Effector memory CD8-positive, alpha-beta T cell (primary cell): ENCODE results near the gene USH2A.
"Not testable (repeated sequence)": the region's sequence is repeated elsewhere in the genome, so short reads cannot be mapped to it uniquely, and the experiment has no call there.

Experiments
- ATAC-seq: fragments of 150-1000 bp; cut with Tn5 transposase; replicated peaks from 2 replicates; pipeline ENCODE4 v1.10.0; 2021; ENCODE audit warnings: mild to moderate bottlenecking, moderate library complexity
- DNase-seq, 3 experiments: peaks; one replicate each; pipeline ENCODE4 v3.0.0; 2021
- H3K27ac Mint-ChIP-seq, 2 donors: one replicate each; pipeline ENCODE4 v1.8.0; 2022; ENCODE audit warnings: mild to moderate bottlenecking in 2 of 2, mixed read lengths in 2 of 2, moderate library complexity in 2 of 2
- H3K27me3 Mint-ChIP-seq, 2 donors: one replicate each; pipeline ENCODE4 v1.8.0; 2022; ENCODE audit warnings: mixed read lengths in 2 of 2
- H3K36me3 Mint-ChIP-seq: one replicate; pipeline ENCODE4 v1.8.0; 2022; ENCODE audit warnings: mild to moderate bottlenecking, moderate library complexity, mixed read lengths; ENCODE audit not compliant: insufficient read depth
- H3K4me1 Mint-ChIP-seq, 2 donors: one replicate each; pipeline ENCODE4 v1.8.0; 2022; ENCODE audit warnings: low read depth in 2 of 2, mixed read lengths in 2 of 2
- H3K4me3 Mint-ChIP-seq, 2 donors: one replicate each; pipeline ENCODE4 v1.8.0; 2022; ENCODE audit warnings: mild to moderate bottlenecking in 2 of 2, mixed read lengths in 2 of 2, moderate library complexity in 2 of 2
- H3K9me3 Mint-ChIP-seq, 2 donors: one replicate each; pipeline ENCODE4 v1.8.0; 2022; ENCODE audit warnings: mixed read lengths in 2 of 2

The USH2A gene

GRCh38 chr1:216154063-216154462 is 269.2 kb downstream of the USH2A start:
- no peak overlapping the region for H3K4me3 Mint-ChIP-seq
- H3K4me1 Mint-ChIP-seq: no peaks in the 10 kb centered on the region
- H3K36me3 Mint-ChIP-seq: no peaks in the 10 kb centered on the region
- no peak overlapping the region for H3K27ac Mint-ChIP-seq
- H3K9me3 Mint-ChIP-seq: peaks cover 7 to 37% of the 10 kb centered on the region in 2 donors
- ATAC-seq (no peak), DNase-seq (no peak)
- H3K27me3 Mint-ChIP-seq: no peaks in the 10 kb centered on the region

DNA sequence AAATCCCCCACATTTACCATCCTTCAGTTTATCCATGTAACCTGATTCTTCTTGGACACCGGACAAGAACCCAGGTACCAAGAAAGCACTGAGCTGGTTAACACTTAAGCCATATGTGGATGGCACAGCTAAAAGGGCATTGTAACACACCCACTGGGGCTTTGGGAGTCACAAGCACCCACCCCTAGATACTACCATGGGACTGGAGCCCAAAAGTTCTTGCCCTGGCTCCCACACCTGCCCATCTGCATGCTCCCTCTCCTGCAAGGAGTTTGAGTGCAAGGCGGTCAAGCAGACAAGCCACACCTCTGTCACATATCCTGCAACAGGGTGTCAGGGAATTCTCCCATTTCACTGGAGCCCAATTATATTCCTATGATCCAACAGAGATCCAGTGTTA is 270.1 kb downstream of the USH2A start:
- Mint-ChIP-seq H3K36me3 (no peaks in the 10 kb centered on the region), H3K4me3 (no peak overlapping the region), H3K4me1 (no peaks in the 10 kb centered on the region), H3K27ac (no peak overlapping the region), H3K27me3 (no peaks in the 10 kb centered on the region), H3K9me3 (peaks cover 15 to 47% of the 10 kb centered on the region in 2 donors)
- DNase-seq: no peak
- no peak for ATAC-seq

- not testable (repeated sequence) for H3K27ac Mint-ChIP-seq, DNase-seq, H3K27me3 Mint-ChIP-seq, H3K4me3 Mint-ChIP-seq, ATAC-seq, H3K4me1 Mint-ChIP-seq, H3K36me3 Mint-ChIP-seq
- H3K9me3 Mint-ChIP-seq: peaks cover 26 to 54% of the 10 kb centered on the region in 2 donors
Observed at GRCh38 chr1:216145451-216146018, 277.7 kb downstream of the USH2A start.

GRCh38 chr1:216144661-216145450 is 278.4 kb downstream of the USH2A start:
- H3K36me3 Mint-ChIP-seq: no peaks in the 10 kb centered on the region
- DNase-seq (no peak), ATAC-seq (no peak)
- H3K4me1 Mint-ChIP-seq: no peaks in the 10 kb centered on the region
- no peak overlapping the region for H3K4me3 Mint-ChIP-seq
- no peak overlapping the region for H3K27ac Mint-ChIP-seq
- peaks cover 23 to 47% of the 10 kb centered on the region in 2 donors for H3K9me3 Mint-ChIP-seq
- no peaks in the 10 kb centered on the region for H3K27me3 Mint-ChIP-seq

- peaks cover 17 to 31% of the 10 kb centered on the region in 2 donors for H3K9me3 Mint-ChIP-seq
Observed at GRCh38 chr1:216142921-216143320, 280.3 kb downstream of the USH2A start.

DNA sequence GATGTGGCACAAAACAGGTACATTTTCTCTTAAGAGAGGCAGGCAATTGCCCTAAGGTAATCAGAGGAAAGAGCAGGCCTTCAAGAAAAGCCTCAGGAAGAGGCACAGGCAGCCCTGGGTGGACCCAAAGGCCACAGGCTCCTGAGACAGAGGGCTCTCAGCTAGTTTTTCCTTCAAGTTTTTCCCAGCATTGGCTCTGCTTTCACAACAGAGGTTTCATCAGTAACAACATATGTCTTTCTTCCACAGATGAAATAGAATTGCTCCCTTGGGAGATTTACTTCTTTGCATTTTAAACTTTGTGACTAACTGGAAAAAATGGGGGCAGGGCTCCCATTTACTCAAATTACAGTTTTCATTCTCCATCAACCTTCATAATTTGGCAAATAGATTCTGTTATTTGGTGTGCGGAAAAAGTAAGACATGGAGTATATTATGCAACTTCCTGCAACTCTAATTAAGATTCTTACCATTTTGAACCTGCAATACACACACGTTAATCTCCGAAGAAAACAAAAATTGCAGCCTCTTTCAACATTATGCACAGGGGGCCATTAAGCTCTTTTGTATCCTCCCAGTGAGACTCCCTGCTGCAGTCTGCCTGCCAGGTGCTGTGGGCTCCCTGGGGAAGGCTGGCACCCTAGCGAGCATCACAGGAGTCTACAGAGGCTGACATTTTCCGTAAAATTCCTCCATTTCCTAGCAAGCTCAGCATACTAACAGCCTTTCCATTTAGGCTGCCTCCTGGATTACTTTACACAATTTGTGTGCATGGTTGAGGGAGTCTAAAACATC is 282.3 kb downstream of the USH2A start:
- H3K27ac Mint-ChIP-seq: no peak overlapping the region
- no peaks in the 10 kb centered on the region for H3K4me1 Mint-ChIP-seq
- H3K27me3 Mint-ChIP-seq: no peaks in the 10 kb centered on the region
- no peak overlapping the region for H3K4me3 Mint-ChIP-seq
- DNase-seq (no peak), ATAC-seq (no peak)
- peaks cover 12 to 30% of the 10 kb centered on the region in 2 donors for H3K9me3 Mint-ChIP-seq
- H3K36me3 Mint-ChIP-seq: no peaks in the 10 kb centered on the region

More at GRCh38 chr1:216142921-216143320, 280.3 kb downstream of the USH2A start:
- no peaks in the 10 kb centered on the region for H3K27me3 Mint-ChIP-seq
- H3K4me3 Mint-ChIP-seq: no peak overlapping the region
- ATAC-seq (no peak), DNase-seq (no peak)
- H3K4me1 Mint-ChIP-seq: no peaks in the 10 kb centered on the region
- H3K27ac Mint-ChIP-seq: no peak overlapping the region
- no peaks in the 10 kb centered on the region for H3K36me3 Mint-ChIP-seq

DNA sequence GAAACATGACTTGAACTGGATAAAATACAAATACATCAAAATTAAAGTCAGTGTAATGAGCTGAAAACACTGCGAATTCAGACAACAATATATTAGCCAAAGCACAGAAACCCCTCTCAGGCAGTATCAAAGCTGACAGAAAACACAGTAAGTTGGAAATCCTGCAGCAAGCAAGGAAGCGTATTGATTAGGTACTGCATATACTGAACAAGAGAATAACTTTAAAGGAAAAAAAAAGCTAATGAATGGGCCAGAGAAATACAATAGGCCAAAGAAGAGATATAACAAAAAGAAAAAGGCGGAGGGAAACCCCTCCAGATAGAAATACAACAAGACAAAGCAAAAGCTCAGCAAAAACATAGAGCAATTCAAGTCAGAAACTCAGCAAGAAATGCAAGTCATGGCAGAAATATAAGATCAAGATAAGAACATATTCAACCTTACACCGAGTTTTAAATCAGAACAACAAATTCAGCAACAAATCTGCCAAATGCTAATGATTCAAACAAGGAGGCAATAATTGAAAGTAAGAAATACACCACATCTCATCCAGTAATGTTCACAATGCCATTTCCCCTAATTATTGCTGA is 299.0 kb downstream of the USH2A start:
- H3K27me3 Mint-ChIP-seq: no peaks in the 10 kb centered on the region
- H3K4me3 Mint-ChIP-seq: no peak overlapping the region
- H3K4me1 Mint-ChIP-seq: no peaks in the 10 kb centered on the region
- no peak overlapping the region for H3K27ac Mint-ChIP-seq
- no peaks in the 10 kb centered on the region for H3K36me3 Mint-ChIP-seq
- DNase-seq (no peak), ATAC-seq (no peak)
- peaks cover 3 to 25% of the 10 kb centered on the region in 2 donors for H3K9me3 Mint-ChIP-seq

DNA sequence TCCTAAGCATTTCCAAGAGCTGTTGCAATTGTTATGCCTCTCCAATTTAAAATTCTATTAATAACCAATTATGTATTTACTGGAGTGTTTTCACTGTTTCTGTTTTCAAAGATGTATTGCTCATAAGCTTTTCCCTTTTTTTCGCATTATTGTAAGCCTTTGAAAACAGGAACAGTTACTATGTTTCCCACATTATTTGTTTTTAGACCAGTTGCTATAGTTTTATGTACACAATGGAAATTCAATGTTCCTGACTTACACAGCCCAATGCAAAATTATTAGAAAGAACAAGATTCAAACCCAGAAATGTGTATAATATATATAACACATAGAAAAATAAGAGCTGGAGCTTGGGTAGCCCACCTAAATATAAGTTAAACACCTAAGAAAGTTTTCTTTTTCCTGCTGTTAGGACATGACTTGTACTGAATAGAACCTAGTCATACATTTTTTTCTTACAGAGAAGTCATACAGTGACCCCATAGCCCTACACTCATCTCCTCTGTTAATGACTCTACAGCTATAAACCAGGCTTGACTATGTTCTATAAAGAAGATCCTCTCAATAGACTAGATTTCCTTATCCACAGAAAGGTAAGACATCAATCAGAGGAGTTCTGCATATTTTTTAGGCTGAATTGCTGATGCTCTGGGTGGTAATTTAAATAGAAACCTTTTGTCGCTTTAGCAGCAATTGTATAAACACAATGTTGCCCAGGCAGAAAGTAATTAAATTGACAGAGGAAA is 299.6 kb downstream of the USH2A start:
- no peak overlapping the region for H3K27ac Mint-ChIP-seq
- H3K4me3 Mint-ChIP-seq: no peak overlapping the region
- DNase-seq: no peak
- H3K27me3 Mint-ChIP-seq: no peaks in the 10 kb centered on the region
- ATAC-seq: no peak
- H3K4me1 Mint-ChIP-seq: no peaks in the 10 kb centered on the region
- H3K9me3 Mint-ChIP-seq: peaks cover 4 to 20% of the 10 kb centered on the region in 2 donors
- H3K36me3 Mint-ChIP-seq: no peaks in the 10 kb centered on the region

GRCh38 chr1:216119600-216119999 is 303.6 kb downstream of the USH2A start:
- peaks cover 4 to 11% of the 10 kb centered on the region in 2 donors for H3K9me3 Mint-ChIP-seq
- H3K36me3 Mint-ChIP-seq: no peaks in the 10 kb centered on the region
- DNase-seq: no peak
- H3K27me3 Mint-ChIP-seq: no peaks in the 10 kb centered on the region
- H3K27ac Mint-ChIP-seq: no peak overlapping the region
- no peak overlapping the region for H3K4me3 Mint-ChIP-seq
- H3K4me1 Mint-ChIP-seq: no peaks in the 10 kb centered on the region
- no peak for ATAC-seq

- DNase-seq (no peak), ATAC-seq (no peak)
- Mint-ChIP-seq H3K4me1 (no peaks in the 10 kb centered on the region), H3K27ac (no peak overlapping the region), H3K27me3 (no peaks in the 10 kb centered on the region), H3K9me3 (peaks cover 0 to 7% of the 10 kb centered on the region in 2 donors), H3K4me3 (no peak overlapping the region), H3K36me3 (no peaks in the 10 kb centered on the region)
Observed at GRCh38 chr1:216114180-216114579, 309.1 kb downstream of the USH2A start.

- Mint-ChIP-seq H3K36me3 (no peaks in the 10 kb centered on the region), H3K4me1 (no peaks in the 10 kb centered on the region), H3K27ac (no peak overlapping the region), H3K9me3 (peaks cover 0 to 6% of the 10 kb centered on the region in 2 donors), H3K27me3 (no peaks in the 10 kb centered on the region), H3K4me3 (no peak overlapping the region)
- no peak for DNase-seq
- no peak for ATAC-seq
Observed at GRCh38 chr1:216113181-216113580, 310.1 kb downstream of the USH2A start.

- no peak overlapping the region for H3K27ac Mint-ChIP-seq
- ATAC-seq: no peak
Observed at GRCh38 chr1:216111842-216112241, 311.4 kb downstream of the USH2A start.

GRCh38 chr1:216095400-216095799 is 327.8 kb downstream of the USH2A start:
- Mint-ChIP-seq H3K9me3 (peaks cover 7 to 18% of the 10 kb centered on the region in 2 donors), H3K4me1 (no peaks in the 10 kb centered on the region), H3K27me3 (no peaks in the 10 kb centered on the region), H3K36me3 (no peaks in the 10 kb centered on the region), H3K27ac (no peak overlapping the region), H3K4me3 (no peak overlapping the region)
- ATAC-seq: no peak
- DNase-seq: no peak

More at GRCh38 chr1:216111842-216112241, 311.4 kb downstream of the USH2A start:
- DNase-seq: no peak
- Mint-ChIP-seq H3K4me1 (no peaks in the 10 kb centered on the region), H3K9me3 (peaks cover 0 to 7% of the 10 kb centered on the region in 2 donors), H3K27me3 (no peaks in the 10 kb centered on the region), H3K36me3 (no peaks in the 10 kb centered on the region), H3K4me3 (no peak overlapping the region)
